ENCODE measurements around the gene STAC2. TPM values are rescaled to one million over a fixed set of nuclear protein-coding genes. Genes with fewer than 3 reads are reported as not detected.
A peak's percentile ranks its signal among the peaks of the same experiment; 100 is the strongest.

The STAC2 gene
- total RNA-seq, 1 experiment from 2014 or later, result 0.08 TPM

DNA sequence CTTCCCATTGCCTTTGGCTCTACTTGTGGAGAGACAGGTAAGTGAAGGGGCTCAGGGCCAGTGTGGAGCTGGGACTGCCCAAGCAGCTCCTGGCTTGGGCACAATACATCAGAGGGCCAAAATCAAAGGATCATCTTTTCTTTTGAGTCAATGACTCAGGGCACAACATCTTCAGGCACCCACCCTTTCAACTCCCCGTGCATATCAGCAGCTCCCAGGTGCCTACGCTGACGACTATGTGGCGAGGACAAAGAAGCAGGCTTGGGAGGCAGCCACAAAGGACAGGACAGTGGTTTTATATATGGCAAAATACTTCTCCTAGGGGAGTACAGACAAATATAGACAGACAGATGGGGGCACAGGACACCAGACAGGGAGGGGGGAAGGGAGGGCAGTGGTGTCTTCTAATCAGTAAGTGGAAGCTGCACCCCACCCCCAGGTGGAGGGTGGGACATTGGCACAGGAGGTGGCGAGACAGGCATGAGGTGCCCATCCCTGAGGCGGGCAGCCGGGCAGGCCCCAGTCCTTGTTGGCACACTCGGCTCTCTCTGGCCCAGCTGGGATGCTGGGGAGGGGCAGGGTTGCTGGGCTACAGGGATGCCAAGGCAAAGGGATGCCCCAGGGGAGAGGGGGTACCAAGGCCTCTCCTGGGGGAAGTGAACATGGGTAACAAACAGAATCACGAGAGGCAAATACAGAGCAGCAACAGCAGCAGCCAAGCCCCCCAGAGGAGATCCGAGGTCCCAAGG lies 52.0 kb downstream of the STAC2 start:
- ChIA-PET CTCF (interaction anchor here (0.7 to 2.2 kb wide), 5 partner anchors 10 to 190 kb away, joined by 3 to 17 read pairs (median 4); no protein-coding TSS in a partner anchor), POLR2A (no interaction called here)
- Histone ChIP-seq H3K4me3 (ENCODE audit: low read depth in 2 of 2, low read length in 2 of 2) (no peak overlapping the region), H3K27ac (ENCODE audit: low read length) (no peak overlapping the region), H3K36me3 (ENCODE audit: control insufficient read depth, insufficient read depth, low read length) (no peaks in the 10 kb centered on the region), H3K27me3 (ENCODE audit: control insufficient read depth, insufficient read depth, low read length) (no peaks in the 10 kb centered on the region), H3K9me3 (ENCODE audit: control insufficient read depth, insufficient read depth, low read depth, low read length) (no peaks in the 10 kb centered on the region), H3K4me1 (ENCODE audit: control insufficient read depth, insufficient read depth, low read length) (peaks cover 3% of the 10 kb centered on the region; the same call in 1 of the 2 replicates)
- ATAC-seq (peak; percentile 38; the same call in 1 of the 2 replicates), DNase-seq (ENCODE audit: low read depth, low spot score) (no peak)
- TF ChIP-seq POLR2AphosphoS5 (IDR thresholded peaks at IDR 0.05; ENCODE audit: low read depth, low read length), result no peak
- BruUV-seq (replicated peaks), result no TSS peak
- in situ Hi-C loops (cut with HindIII; ENCODE audit: low pct_unique_long_range_greater_than_20kb, low sequenced_read_pairs) (no loop called here), intact Hi-C loops (cut with micrococcal nuclease; ENCODE audit: unreplicated experiment) (no loop called here)

DNA sequence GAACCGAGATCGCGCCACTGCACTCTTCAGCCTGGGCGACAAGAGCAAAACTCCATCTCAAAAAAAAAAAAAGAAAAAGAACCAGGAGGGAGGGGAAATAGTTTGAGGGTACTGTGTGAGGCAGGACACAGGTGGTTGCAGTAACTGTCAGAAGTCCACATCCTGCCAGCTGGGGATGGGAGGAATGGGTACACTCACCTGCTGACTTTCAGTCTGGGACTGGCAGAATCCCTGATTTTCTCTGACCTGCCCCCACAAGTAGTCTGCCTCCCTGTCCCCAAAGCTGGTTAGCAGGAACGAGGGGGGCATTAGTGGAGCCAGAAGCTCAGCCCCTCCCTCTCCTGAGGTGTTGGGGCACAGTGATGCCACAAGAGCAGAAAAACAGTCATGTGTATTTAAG lies 52.7 kb downstream of the STAC2 start:
- no TSS peak for BruUV-seq (replicated peaks)
- peaks cover 3% of the 10 kb centered on the region; the same call in 1 of the 2 replicates for H3K4me1 ChIP-seq (ENCODE audit: control insufficient read depth, insufficient read depth, low read length)
- no peak for DNase-seq (ENCODE audit: low read depth, low spot score)
- no peak for TF ChIP-seq TCF7L2 (IDR thresholded peaks at IDR 0.05; ENCODE audit: low read depth, low read length)
- H3K36me3 ChIP-seq (ENCODE audit: control insufficient read depth, insufficient read depth, low read length), result no peaks in the 10 kb centered on the region
- in situ Hi-C loops (cut with HindIII; ENCODE audit: low pct_unique_long_range_greater_than_20kb, low sequenced_read_pairs) (no loop called here), intact Hi-C loops (cut with micrococcal nuclease; ENCODE audit: unreplicated experiment) (no loop called here)
- H3K27me3 ChIP-seq (ENCODE audit: control insufficient read depth, insufficient read depth, low read length), result no peaks in the 10 kb centered on the region
- H3K4me3 ChIP-seq (ENCODE audit: low read depth in 2 of 2, low read length in 2 of 2), result no peak overlapping the region
- ChIA-PET CTCF (interaction anchor here (0.7 kb wide), 1 partner anchor 9 kb away, joined by 3 read pairs; no protein-coding TSS in a partner anchor), POLR2A (no interaction called here)
- ATAC-seq, result no peak; the same call in 1 of the 2 replicates
- no peak overlapping the region for H3K27ac ChIP-seq (ENCODE audit: low read length)
- no peaks in the 10 kb centered on the region for H3K9me3 ChIP-seq (ENCODE audit: control insufficient read depth, insufficient read depth, low read depth, low read length)

DNA sequence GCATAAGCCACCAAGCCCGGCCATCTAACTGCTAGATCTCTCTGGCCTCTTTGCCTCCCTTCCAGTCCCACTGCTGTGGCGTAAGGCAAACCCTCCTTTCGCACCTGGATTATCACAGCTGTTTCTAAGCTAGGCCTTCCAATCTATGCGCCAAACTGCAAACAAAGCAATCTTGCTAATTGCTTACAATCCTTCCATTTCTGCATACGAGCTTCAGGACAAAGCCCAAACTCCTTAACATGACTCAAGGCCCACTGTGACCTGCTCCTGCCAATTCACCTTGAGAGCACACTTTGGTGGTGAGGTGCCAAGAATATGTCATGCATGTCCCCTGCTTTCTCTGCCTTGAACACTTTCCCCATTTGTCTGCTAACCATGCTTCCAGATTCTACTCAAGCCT lies 53.8 kb downstream of the STAC2 start:
- Histone ChIP-seq H3K27me3 (ENCODE audit: control insufficient read depth, insufficient read depth, low read length) (no peaks in the 10 kb centered on the region), H3K27ac (ENCODE audit: low read length) (no peak overlapping the region), H3K4me3 (ENCODE audit: low read depth in 2 of 2, low read length in 2 of 2) (no peak overlapping the region), H3K4me1 (ENCODE audit: control insufficient read depth, insufficient read depth, low read length) (peaks cover 3% of the 10 kb centered on the region; the same call in 1 of the 2 replicates), H3K36me3 (ENCODE audit: control insufficient read depth, insufficient read depth, low read length) (no peaks in the 10 kb centered on the region), H3K9me3 (ENCODE audit: control insufficient read depth, insufficient read depth, low read depth, low read length) (no peaks in the 10 kb centered on the region)
- no peak for DNase-seq (ENCODE audit: low read depth, low spot score)
- CTCF ChIA-PET, result no interaction called here
- intact Hi-C loops (cut with micrococcal nuclease; ENCODE audit: unreplicated experiment), result no loop called here
- TF ChIP-seq TCF7L2 (IDR thresholded peaks at IDR 0.05; ENCODE audit: low read depth, low read length) (no peak), POLR2AphosphoS5 (IDR thresholded peaks at IDR 0.05; ENCODE audit: low read depth, low read length) (no peak), REST (IDR thresholded peaks at IDR 0.05; ENCODE audit: insufficient read depth in 1 of 2, low read depth in 2 of 2, low read length in 1 of 2) (no peak), SIN3A (IDR thresholded peaks at IDR 0.05; ENCODE audit: borderline replicate concordance, insufficient read depth, low read depth, low read length) (no peak), CTCF (IDR thresholded peaks at IDR 0.05) (no peak)
- in situ Hi-C loops (cut with HindIII; ENCODE audit: low pct_unique_long_range_greater_than_20kb, low sequenced_read_pairs), result no loop called here
- POLR2A ChIA-PET, result no interaction called here
- BruUV-seq (replicated peaks), result no TSS peak
- ATAC-seq, result no peak
